ENCODE data around the gene MAP7D1.

The MAP7D1 gene

GRCh38 chr1:36155408-36156328 is at the start of gene MAP7D1:
Gene MAP7D1, plus strand, starts transcription at chr1:36156160. Its CDS starts 258 bp downstream, at chr1:36156418.
- ChIA-PET CTCF (interaction anchor here (0.7 to 1.3 kb wide), 3 partner anchors 32 to 130 kb away, joined by 3 to 4 read pairs (median 3); partner anchors contain the start of gene THRAP3), POLR2A (interaction anchor here (1.0 to 2.0 kb wide), 6 partner anchors 11 to 82 kb away, joined by 3 to 9 read pairs (median 5); partner anchors contain the start of gene THRAP3)
- TF ChIP-seq NFRKB (IDR thresholded peaks at IDR 0.05), result no peak
- TF ChIP-seq HDGF (IDR thresholded peaks at IDR 0.05; ENCODE audit: borderline replicate concordance), result no peak
- TF ChIP-seq CTBP1 (IDR thresholded peaks at IDR 0.05; ENCODE audit: borderline replicate concordance), result no peak
- TF ChIP-seq L3MBTL2 (conservative IDR thresholded peaks at IDR 0.05), result no peak
- 0 out of 2 replicates have a peak, but pooled peaks have one; percentile 23 for TF ChIP-seq ARNT (IDR thresholded peaks at IDR 0.05)

GRCh38 chr1:36106269-36106668 is 49.7 kb upstream of the MAP7D1 start:
- TF ChIP-seq TARDBP (IDR thresholded peaks at IDR 0.05) (no peak), FOXM1 (IDR thresholded peaks at IDR 0.05; ENCODE audit: borderline replicate concordance) (no peak), FOXK2 (IDR thresholded peaks at IDR 0.05) (no peak), PKNOX1 (IDR thresholded peaks at IDR 0.05) (no peak), FOXA1 (IDR thresholded peaks at IDR 0.05) (no peak), HDGF (IDR thresholded peaks at IDR 0.05; ENCODE audit: borderline replicate concordance) (no peak), ELF4 (IDR thresholded peaks at IDR 0.05) (no peak), BHLHE40 (IDR thresholded peaks at IDR 0.05; ENCODE audit: borderline replicate concordance) (no peak), ARNT (IDR thresholded peaks at IDR 0.05) (no peak), ZNF384 (IDR thresholded peaks at IDR 0.05) (no peak), CTBP1 (IDR thresholded peaks at IDR 0.05; ENCODE audit: borderline replicate concordance) (no peak), NFRKB (IDR thresholded peaks at IDR 0.05) (no peak), SUZ12 (IDR thresholded peaks at IDR 0.05) (no peak), SP1 (IDR thresholded peaks at IDR 0.05) (no peak), L3MBTL2 (conservative IDR thresholded peaks at IDR 0.05) (no peak), LEF1 (IDR thresholded peaks at IDR 0.05; ENCODE audit: borderline replicate concordance) (no peak)
- DNase-seq (ENCODE audit: extremely low spot score), result no peak
- POLR2A ChIA-PET, result no interaction called here
- CTCF ChIA-PET, result interaction anchor here (1.1 kb wide), 1 partner anchor 29 kb away, joined by 3 read pairs; no protein-coding TSS in a partner anchor

More at GRCh38 chr1:36155408-36156328, at the start of gene MAP7D1:
- DNase-seq (ENCODE audit: extremely low spot score), result peak; percentile 81

- no peak for TF ChIP-seq SP1 (IDR thresholded peaks at IDR 0.05)
- no peak for TF ChIP-seq FOXM1 (IDR thresholded peaks at IDR 0.05; ENCODE audit: borderline replicate concordance)
- CTCF ChIA-PET, result no interaction called here
- POLR2A ChIA-PET, result no interaction called here
- DNase-seq (ENCODE audit: extremely low spot score), result no peak
Observed at GRCh38 chr1:36107394-36107793, 48.6 kb upstream of the MAP7D1 start.

GRCh38 chr1:36108314-36108713 is 47.6 kb upstream of the MAP7D1 start:
- no peak for TF ChIP-seq CTBP1 (IDR thresholded peaks at IDR 0.05; ENCODE audit: borderline replicate concordance)
- TF ChIP-seq ELF4 (IDR thresholded peaks at IDR 0.05), result no peak
- TF ChIP-seq BHLHE40 (IDR thresholded peaks at IDR 0.05; ENCODE audit: borderline replicate concordance), result no peak
- no peak for TF ChIP-seq ZNF384 (IDR thresholded peaks at IDR 0.05)
- no peak for TF ChIP-seq PKNOX1 (IDR thresholded peaks at IDR 0.05)
- no peak for TF ChIP-seq NFRKB (IDR thresholded peaks at IDR 0.05)
- TF ChIP-seq FOXA1 (IDR thresholded peaks at IDR 0.05), result no peak
- TF ChIP-seq LEF1 (IDR thresholded peaks at IDR 0.05; ENCODE audit: borderline replicate concordance), result no peak
- TF ChIP-seq TARDBP (IDR thresholded peaks at IDR 0.05), result no peak
- TF ChIP-seq ARNT (IDR thresholded peaks at IDR 0.05), result no peak
- TF ChIP-seq FOXM1 (IDR thresholded peaks at IDR 0.05; ENCODE audit: borderline replicate concordance), result no peak
- TF ChIP-seq FOXK2 (IDR thresholded peaks at IDR 0.05), result no peak
- TF ChIP-seq SUZ12 (IDR thresholded peaks at IDR 0.05), result no peak
- no peak for TF ChIP-seq L3MBTL2 (conservative IDR thresholded peaks at IDR 0.05)
- no peak for TF ChIP-seq SP1 (IDR thresholded peaks at IDR 0.05)
- ChIA-PET CTCF (no interaction called here), POLR2A (no interaction called here)
- no peak for DNase-seq (ENCODE audit: extremely low spot score)

GRCh38 chr1:36109041-36109679 is 46.8 kb upstream of the MAP7D1 start:
- no peak for TF ChIP-seq TARDBP (IDR thresholded peaks at IDR 0.05)
- TF ChIP-seq L3MBTL2 (conservative IDR thresholded peaks at IDR 0.05), result no peak
- no peak for TF ChIP-seq ZNF384 (IDR thresholded peaks at IDR 0.05)
- TF ChIP-seq SUZ12 (IDR thresholded peaks at IDR 0.05), result no peak
- no peak for TF ChIP-seq HDGF (IDR thresholded peaks at IDR 0.05; ENCODE audit: borderline replicate concordance)
- TF ChIP-seq CTBP1 (IDR thresholded peaks at IDR 0.05; ENCODE audit: borderline replicate concordance), result no peak
- no peak for TF ChIP-seq FOXK2 (IDR thresholded peaks at IDR 0.05)
- TF ChIP-seq FOXM1 (IDR thresholded peaks at IDR 0.05; ENCODE audit: borderline replicate concordance), result no peak
- TF ChIP-seq ELF4 (IDR thresholded peaks at IDR 0.05), result no peak
- TF ChIP-seq ARNT (IDR thresholded peaks at IDR 0.05), result no peak
- TF ChIP-seq LEF1 (IDR thresholded peaks at IDR 0.05; ENCODE audit: borderline replicate concordance), result no peak
- POLR2A ChIA-PET, result no interaction called here
- DNase-seq (ENCODE audit: extremely low spot score), result no peak
- CTCF ChIA-PET, result interaction anchor here (0.6 kb wide), 1 partner anchor 25 kb away, joined by 3 read pairs; no protein-coding TSS in a partner anchor

GRCh38 chr1:36111151-36111550 is 44.8 kb upstream of the MAP7D1 start:
- POLR2A ChIA-PET, result interaction anchor here (1.4 kb wide), 1 partner anchor 8 kb away, joined by 3 read pairs; no protein-coding TSS in a partner anchor

More at GRCh38 chr1:36111151-36111550, 44.8 kb upstream of the MAP7D1 start:
- CTCF ChIA-PET, result interaction anchor here (1.2 kb wide), 1 partner anchor 24 kb away, joined by 4 read pairs; no protein-coding TSS in a partner anchor
- no peak for DNase-seq (ENCODE audit: extremely low spot score)
- TF ChIP-seq LEF1 (IDR thresholded peaks at IDR 0.05; ENCODE audit: borderline replicate concordance), result no peak
- TF ChIP-seq BHLHE40 (IDR thresholded peaks at IDR 0.05; ENCODE audit: borderline replicate concordance), result no peak
